ENCODE results near the gene CENPX. TPM values are rescaled to one million over a fixed set of nuclear protein-coding genes. Genes with fewer than 3 reads are reported as not detected.

The CENPX gene
- polyA plus RNA-seq (2013, experiment 1 of 2) = 45.1 TPM
- polyA plus RNA-seq (2013, experiment 2 of 2) = 45.1 TPM

GRCh38 chr17:82022310-82022980, at the start of gene CENPX:
TSS of gene CENPX (minus strand) at chr17:82022878. CDS start at chr17:82022861, 17 bp downstream.
- Histone ChIP-seq H2AFZ (ENCODE audit: low read length) (peak within 1 kb of the TSS; percentile 97), H3K9ac (ENCODE audit: low read depth, low read length, poor library complexity) (peak within 1 kb of the TSS; percentile 98), H3K27ac (replicated peaks; ENCODE audit: low read length) (no peak within 1 kb of the TSS), H3K18ac (ENCODE audit: low read length) (peak within 1 kb of the TSS; percentile 96), H4K91ac (ENCODE audit: low read depth, low read length, poor library complexity) (no peak within 1 kb of the TSS), H4K8ac (ENCODE audit: low read depth, low read length) (no peak within 1 kb of the TSS), H2BK5ac (ENCODE audit: low read length) (peak within 1 kb of the TSS; percentile 90), H2BK12ac (ENCODE audit: low read length) (peak within 1 kb of the TSS; percentile 90), H3K79me1 (ENCODE audit: low read depth, low read length) (peaks cover 30% of the 10 kb centered on the region), H3K14ac (ENCODE audit: low read length) (peak within 1 kb of the TSS; percentile 94), H3K4ac (ENCODE audit: low read length) (peak within 1 kb of the TSS; percentile 66), H3K4me1 (ENCODE audit: control insufficient read depth in 2 of 2, insufficient read depth in 1 of 2, low read depth in 1 of 2, low read length in 2 of 2) (peaks cover 9 to 16% of the 10 kb centered on the region in 2 donors), H3K4me3 (ENCODE audit: low read length in 2 of 2) (peak within 1 kb of the TSS; percentile 93 to 98), H3K27me3 (ENCODE audit: control insufficient read depth in 3 of 3, insufficient read depth in 3 of 3, low read depth in 1 of 3, low read length in 3 of 3) (no peaks in the 10 kb centered on the region), H3K4me2 (ENCODE audit: insufficient read depth, low read length, poor library complexity, severe bottlenecking) (peak within 1 kb of the TSS; percentile 99), H2BK120ac (ENCODE audit: low read depth, low read length) (peak within 1 kb of the TSS; percentile 8), H2AK5ac (ENCODE audit: low read depth, low read length) (peak within 1 kb of the TSS; percentile 98), H3K36me3 (replicated peaks in 1 of 2; ENCODE audit: control insufficient read depth in 2 of 2, insufficient read depth in 2 of 2, low read length in 2 of 2) (peaks cover 17 to 31% of the 10 kb centered on the region in 2 donors), H3K9me3 (replicated peaks in 1 of 2; ENCODE audit: control insufficient read depth in 2 of 2, insufficient read depth in 1 of 2, low read depth in 1 of 2, low read length in 2 of 2) (peaks cover 0 to 2% of the 10 kb centered on the region in 2 donors), H2BK15ac (ENCODE audit: low read length) (peak within 1 kb of the TSS; percentile 96), H3K23ac (ENCODE audit: low read depth, low read length, poor library complexity) (peak within 1 kb of the TSS; percentile 91)
- no CpG with 5 or more reads among the region's 64 CpGs for WGBS, 2 donors (ENCODE audit: extremely low coverage in 2 of 2, insufficient read length in 2 of 2, insufficient replicate concordance in 1 of 2)
- DNase-seq (ENCODE audit: low spot score) = peak; percentile 43

- Histone ChIP-seq H3K27ac (replicated peaks; ENCODE audit: low read length) (no peak overlapping the region), H4K91ac (ENCODE audit: low read depth, low read length, poor library complexity) (no peak overlapping the region), H3K4me1 (ENCODE audit: control insufficient read depth in 2 of 2, insufficient read depth in 1 of 2, low read depth in 1 of 2, low read length in 2 of 2) (peaks cover 0 to 3% of the 10 kb centered on the region in 2 donors), H3K14ac (ENCODE audit: low read length) (no peak overlapping the region), H3K9me3 (replicated peaks in 1 of 2; ENCODE audit: control insufficient read depth in 2 of 2, insufficient read depth in 1 of 2, low read depth in 1 of 2, low read length in 2 of 2) (no peaks in the 10 kb centered on the region), H3K4me2 (ENCODE audit: insufficient read depth, low read length, poor library complexity, severe bottlenecking) (no peak overlapping the region), H2BK12ac (ENCODE audit: low read length) (no peak overlapping the region), H3K9ac (ENCODE audit: low read depth, low read length, poor library complexity) (no peak overlapping the region), H3K79me1 (ENCODE audit: low read depth, low read length) (no peaks in the 10 kb centered on the region), H3K27me3 (ENCODE audit: control insufficient read depth in 3 of 3, insufficient read depth in 3 of 3, low read depth in 1 of 3, low read length in 3 of 3) (no peaks in the 10 kb centered on the region), H3K36me3 (replicated peaks in 1 of 2; ENCODE audit: control insufficient read depth in 2 of 2, insufficient read depth in 2 of 2, low read length in 2 of 2) (no peaks in the 10 kb centered on the region), H2AFZ (ENCODE audit: low read length) (no peak overlapping the region), H3K4ac (ENCODE audit: low read length) (no peak overlapping the region), H2AK5ac (ENCODE audit: low read depth, low read length) (no peak overlapping the region), H2BK120ac (ENCODE audit: low read depth, low read length) (no peak overlapping the region), H4K8ac (ENCODE audit: low read depth, low read length) (no peak overlapping the region), H3K18ac (ENCODE audit: low read length) (no peak overlapping the region), H2BK15ac (ENCODE audit: low read length) (no peak overlapping the region), H2BK5ac (ENCODE audit: low read length) (no peak overlapping the region), H3K4me3 (ENCODE audit: low read length in 2 of 2) (no peak overlapping the region), H3K23ac (ENCODE audit: low read depth, low read length, poor library complexity) (no peak overlapping the region)
- no peak for DNase-seq (ENCODE audit: low spot score)
These were observed 47.9 kb upstream of the CENPX start for GRCh38 chr17:82070611-82071010.

DNA sequence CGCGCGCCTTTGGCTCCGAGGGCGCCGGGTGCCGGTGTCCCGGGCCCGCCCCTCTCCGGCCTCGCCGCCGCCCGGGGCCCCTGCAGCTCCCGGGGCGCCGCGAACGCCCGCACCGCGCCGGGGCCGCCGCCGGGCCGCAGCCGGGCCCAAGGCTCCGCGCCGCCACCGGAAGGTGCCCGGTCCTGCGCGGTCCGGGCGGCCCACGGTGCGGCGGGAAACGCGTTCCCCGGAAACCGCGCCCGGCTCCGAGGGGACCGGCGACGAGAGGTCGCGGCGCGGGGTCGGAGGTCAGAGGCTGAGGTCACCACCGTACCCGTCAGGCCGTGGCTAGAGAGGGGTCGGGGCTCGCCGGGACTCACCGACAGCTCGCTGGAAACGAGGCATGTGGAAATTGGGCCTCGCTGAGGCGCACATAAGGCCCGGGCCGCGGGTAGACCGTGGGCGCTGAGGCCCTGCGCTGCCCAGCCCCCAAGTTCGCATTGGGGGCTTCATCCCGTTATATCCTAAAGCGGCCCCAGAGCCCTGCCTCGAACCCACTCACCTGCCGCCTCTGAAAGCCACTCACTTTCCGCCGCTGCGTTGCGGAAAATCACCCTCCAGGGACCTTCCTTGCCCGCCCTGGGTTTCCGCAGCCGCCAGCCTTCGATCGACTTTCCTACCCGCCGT, 43.1 kb upstream of the CENPX start, which contains the start of gene DUS1L:
Gene DUS1L (minus strand): TSS at position 167 of the 666 bp plus-strand sequence. CDS start 745 bp downstream, outside the sequence.
- Histone ChIP-seq H3K23ac (ENCODE audit: low read depth, low read length, poor library complexity) (peak within 1 kb of the TSS; percentile 80), H2AFZ (ENCODE audit: low read length) (peak within 1 kb of the TSS; percentile 96), H2BK120ac (ENCODE audit: low read depth, low read length) (peak within 1 kb of the TSS; percentile 81), H3K14ac (ENCODE audit: low read length) (peak within 1 kb of the TSS; percentile 38), H2AK5ac (ENCODE audit: low read depth, low read length) (peak within 1 kb of the TSS; percentile 97), H2BK15ac (ENCODE audit: low read length) (peak within 1 kb of the TSS; percentile 89), H2BK5ac (ENCODE audit: low read length) (no peak within 1 kb of the TSS), H3K4ac (ENCODE audit: low read length) (peak within 1 kb of the TSS; percentile 76), H4K8ac (ENCODE audit: low read depth, low read length) (peak within 1 kb of the TSS; percentile 92), H3K18ac (ENCODE audit: low read length) (peak within 1 kb of the TSS; percentile 94), H3K36me3 (replicated peaks in 1 of 2; ENCODE audit: control insufficient read depth in 2 of 2, insufficient read depth in 2 of 2, low read length in 2 of 2) (peaks cover 26 to 32% of the 10 kb centered on the region in 2 donors), H3K4me3 (ENCODE audit: low read length in 2 of 2) (peak within 1 kb of the TSS; percentile 64 to 98), H3K4me1 (ENCODE audit: control insufficient read depth in 2 of 2, insufficient read depth in 1 of 2, low read depth in 1 of 2, low read length in 2 of 2) (peaks cover 7 to 8% of the 10 kb centered on the region in 2 donors), H3K27me3 (ENCODE audit: control insufficient read depth in 3 of 3, insufficient read depth in 3 of 3, low read depth in 1 of 3, low read length in 3 of 3) (no peaks in the 10 kb centered on the region), H3K79me1 (ENCODE audit: low read depth, low read length) (peaks cover 10% of the 10 kb centered on the region), H3K9ac (ENCODE audit: low read depth, low read length, poor library complexity) (peak within 1 kb of the TSS; percentile 90), H3K27ac (replicated peaks; ENCODE audit: low read length) (no peak within 1 kb of the TSS), H2BK12ac (ENCODE audit: low read length) (peak within 1 kb of the TSS; percentile 10), H3K9me3 (replicated peaks in 1 of 2; ENCODE audit: control insufficient read depth in 2 of 2, insufficient read depth in 1 of 2, low read depth in 1 of 2, low read length in 2 of 2) (no peaks in the 10 kb centered on the region), H4K91ac (ENCODE audit: low read depth, low read length, poor library complexity) (no peak within 1 kb of the TSS), H3K4me2 (ENCODE audit: insufficient read depth, low read length, poor library complexity, severe bottlenecking) (peak within 1 kb of the TSS; percentile 97)
- no CpG with 5 or more reads among the region's 88 CpGs for WGBS, 2 donors (ENCODE audit: extremely low coverage in 2 of 2, insufficient read length in 2 of 2, insufficient replicate concordance in 1 of 2)
- DNase-seq (ENCODE audit: low spot score) = peak; percentile 56

DNA sequence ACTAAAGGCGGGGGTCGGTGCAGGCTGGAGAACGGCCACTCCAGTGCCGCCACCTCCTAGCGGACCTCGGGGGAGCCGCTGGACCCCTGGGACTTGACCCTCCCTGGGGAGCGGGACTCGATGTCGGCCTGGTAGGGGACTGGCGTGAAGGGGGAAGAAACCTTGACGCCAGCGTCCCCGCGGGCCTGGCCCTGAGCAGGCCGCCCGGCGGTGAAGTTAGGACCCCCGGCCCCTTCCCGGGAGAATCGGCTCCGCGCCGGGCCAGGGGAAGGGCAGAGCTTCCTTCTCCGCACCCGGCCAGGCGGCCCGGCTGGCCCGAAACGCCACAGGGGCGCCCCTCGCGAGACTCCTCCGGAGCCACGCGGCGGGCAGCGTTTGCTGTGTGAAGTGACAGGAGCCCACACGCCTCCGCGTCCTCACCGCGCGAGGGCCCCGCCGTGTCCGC, 42.5 kb upstream of the CENPX start:
- H3K9me3 ChIP-seq (replicated peaks in 1 of 2; ENCODE audit: control insufficient read depth in 2 of 2, insufficient read depth in 1 of 2, low read depth in 1 of 2, low read length in 2 of 2) = no peaks in the 10 kb centered on the region
- peak overlapping the region; percentile 97 for H2AK5ac ChIP-seq (ENCODE audit: low read depth, low read length)
- H4K8ac ChIP-seq (ENCODE audit: low read depth, low read length) = peak overlapping the region; percentile 65
- WGBS, 2 donors (ENCODE audit: extremely low coverage in 2 of 2, insufficient read length in 2 of 2, insufficient replicate concordance in 1 of 2) = no CpG with 5 or more reads among the region's 47 CpGs
- H3K18ac ChIP-seq (ENCODE audit: low read length) = peak overlapping the region; percentile 87
- H3K14ac ChIP-seq (ENCODE audit: low read length) = peak overlapping the region; percentile 38
- peak overlapping the region; percentile 97 for H3K4me2 ChIP-seq (ENCODE audit: insufficient read depth, low read length, poor library complexity, severe bottlenecking)
- H3K23ac ChIP-seq (ENCODE audit: low read depth, low read length, poor library complexity) = peak overlapping the region; percentile 73
- H2BK12ac ChIP-seq (ENCODE audit: low read length) = no peak overlapping the region
- peak overlapping the region; percentile 73 for H2AFZ ChIP-seq (ENCODE audit: low read length)
- H3K27ac ChIP-seq (replicated peaks; ENCODE audit: low read length) = no peak overlapping the region
- H3K4me3 ChIP-seq (ENCODE audit: low read length in 2 of 2) = peak overlapping the region; percentile 64 to 98
- DNase-seq (ENCODE audit: low spot score) = no peak
- H2BK5ac ChIP-seq (ENCODE audit: low read length) = no peak overlapping the region
- peaks cover 10% of the 10 kb centered on the region for H3K79me1 ChIP-seq (ENCODE audit: low read depth, low read length)
- H3K9ac ChIP-seq (ENCODE audit: low read depth, low read length, poor library complexity) = peak overlapping the region; percentile 90
- H3K27me3 ChIP-seq (ENCODE audit: control insufficient read depth in 3 of 3, insufficient read depth in 3 of 3, low read depth in 1 of 3, low read length in 3 of 3) = no peaks in the 10 kb centered on the region
- no peak overlapping the region for H2BK120ac ChIP-seq (ENCODE audit: low read depth, low read length)
- H2BK15ac ChIP-seq (ENCODE audit: low read length) = no peak overlapping the region
- no peak overlapping the region for H3K4ac ChIP-seq (ENCODE audit: low read length)
- H3K4me1 ChIP-seq (ENCODE audit: control insufficient read depth in 2 of 2, insufficient read depth in 1 of 2, low read depth in 1 of 2, low read length in 2 of 2) = peaks cover 7 to 8% of the 10 kb centered on the region in 2 donors
- H4K91ac ChIP-seq (ENCODE audit: low read depth, low read length, poor library complexity) = no peak overlapping the region
- H3K36me3 ChIP-seq (replicated peaks in 1 of 2; ENCODE audit: control insufficient read depth in 2 of 2, insufficient read depth in 2 of 2, low read length in 2 of 2) = peaks cover 31 to 38% of the 10 kb centered on the region in 2 donors
